Measurements from ENCODE around the gene LGR6.

GRCh38 chr1:202362212-202362611, 168.6 kb downstream of the LGR6 start:
- TF ChIP-seq CTCF (IDR thresholded peaks at IDR 0.05) (no peak), POLR2AphosphoS5 (IDR thresholded peaks at IDR 0.05) (no peak)

Measured in suprapubic skin (tissue), 3 donors.